WTC11 (cell line): ENCODE measurements around the gene TIAM2. TPM values are rescaled to one million over a fixed set of nuclear protein-coding genes. Genes with fewer than 3 reads are reported as not detected.

Experiments
- ATAC-seq: fragments of 200-7000 bp; cut with Tn5 transposase; 2 replicates; pipeline ENCODE4 v1.10.0; 2021; ENCODE audit warnings: mild to moderate bottlenecking, moderate library complexity
- CTCF ChIA-PET: fragments of 300-600 bp; sonication (Branson Sonifier 250); formaldehyde crosslinking; loops from one replicate; lab custom pipeline; 2021; ENCODE audit warnings: antibody characterized with exemption; lab: Charles Lee
- POLR2A ChIA-PET: fragments of 350-600 bp; sonication (Branson Sonifier 250); formaldehyde crosslinking; loops from one replicate; lab custom pipeline; 2021; ENCODE audit warnings: antibody characterized with exemption; lab: Charles Lee
- DNase-seq: peaks from one replicate; pipeline ENCODE4 v3.0.0; 2021; ENCODE audit warnings: low spot score
- H3K27ac Mint-ChIP-seq: 2 replicates; pipeline ENCODE4 v1.8.0; 2021; ENCODE audit warnings: mixed read lengths
- H3K27me3 Mint-ChIP-seq: 2 replicates; pipeline ENCODE4 v1.8.0; 2021; ENCODE audit warnings: low read depth, mild to moderate bottlenecking, moderate library complexity, mixed read lengths
- H3K36me3 Mint-ChIP-seq: 2 replicates; pipeline ENCODE4 v1.8.0; 2021; ENCODE audit warnings: mixed read lengths
- H3K4me1 Mint-ChIP-seq: 2 replicates; pipeline ENCODE4 v1.8.0; 2022; ENCODE audit warnings: mixed read lengths
- H3K4me3 Mint-ChIP-seq: 2 replicates; pipeline ENCODE4 v1.8.0; 2021; ENCODE audit warnings: mild to moderate bottlenecking, moderate library complexity, mixed read lengths
- H3K9me3 Mint-ChIP-seq: 2 replicates; pipeline ENCODE4 v1.8.0; 2021; ENCODE audit warnings: mixed read lengths
- CBFB ChIP-seq: sonication (generic); formaldehyde crosslinking; IDR thresholded peaks from 2 replicates; pipeline ENCODE4 v1.8.1; 2022; ENCODE audit warnings: mild to moderate bottlenecking, low read depth, missing genetic modification reagents
- EMX1 ChIP-seq: fragments of 250-450 bp; sonication (Bioruptor Pico); IDR thresholded peaks from 2 replicates; pipeline ENCODE4 v1.8.0; 2021; ENCODE audit warnings: mild to moderate bottlenecking
- FOXP1 ChIP-seq: sonication (generic); formaldehyde crosslinking; IDR thresholded peaks from 2 replicates; pipeline ENCODE4 v1.8.0; 2022; ENCODE audit warnings: missing genetic modification reagents, mild to moderate bottlenecking, moderate library complexity, borderline replicate concordance
- GRHL2 ChIP-seq: fragments of 250-450 bp; sonication (Bioruptor Pico); IDR thresholded peaks from 2 replicates; pipeline ENCODE4 v1.8.0; 2022; ENCODE audit warnings: mild to moderate bottlenecking, moderate library complexity; ENCODE audit not compliant: insufficient replicate concordance, severe bottlenecking
- HMGA2 ChIP-seq: fragments of 250-450 bp; sonication (Bioruptor Pico); IDR thresholded peaks from 2 replicates; pipeline ENCODE4 v1.4.0; 2021; ENCODE audit warnings: mild to moderate bottlenecking, moderate library complexity
- NFE2L1 ChIP-seq: sonication (generic); formaldehyde crosslinking; IDR thresholded peaks from 2 replicates; pipeline ENCODE4 v1.8.1; 2023; ENCODE audit warnings: missing genetic modification reagents
- NR2C2 ChIP-seq: sonication (generic); formaldehyde crosslinking; IDR thresholded peaks from 2 replicates; pipeline ENCODE4 v1.8.0; 2022; ENCODE audit warnings: mild to moderate bottlenecking, missing genetic modification reagents
- ZNF281 ChIP-seq: sonication (generic); formaldehyde crosslinking; IDR thresholded peaks from 2 replicates; pipeline ENCODE4 v1.8.0; 2023; ENCODE audit warnings: mild to moderate bottlenecking, missing genetic modification reagents
- ZNF396 ChIP-seq: fragments of 250-450 bp; sonication (Bioruptor Pico); IDR thresholded peaks from 2 replicates; pipeline ENCODE4 v1.8.0; 2021; ENCODE audit warnings: mild to moderate bottlenecking, moderate library complexity, borderline replicate concordance
- ZNF416 ChIP-seq: fragments of 250-450 bp; sonication (Bioruptor Pico); IDR thresholded peaks from 2 replicates; pipeline ENCODE4 v1.9.0; 2021; ENCODE audit warnings: mild to moderate bottlenecking, inconsistent platforms
- ZNF425 ChIP-seq: fragments of 250-450 bp; sonication (Bioruptor Pico); conservative IDR thresholded peaks from 2 replicates; pipeline ENCODE4 v1.9.0; 2021; ENCODE audit warnings: mild to moderate bottlenecking
- total RNA-seq: library from RNA; stranded (reverse); gene quantifications from 3 replicates; pipeline ENCODE4 v1.2.3, GENCODE V29; 2021
- TF ChIP-seq, protein P1 (sequence below): sonication (generic); formaldehyde crosslinking; conservative IDR thresholded peaks from 2 replicates; pipeline ENCODE4 v1.8.1; 2023; ENCODE audit warnings: mild to moderate bottlenecking, low read depth, missing genetic modification reagents, moderate library complexity
- TF ChIP-seq, protein P2 (sequence below): sonication (generic); formaldehyde crosslinking; IDR thresholded peaks from 2 replicates; pipeline ENCODE4 v1.8.1; 2022; ENCODE audit warnings: low read depth, mild to moderate bottlenecking, moderate library complexity, missing genetic modification reagents, borderline replicate concordance
- TF ChIP-seq, protein P3 (sequence below): fragments of 200-600 bp; IDR thresholded peaks from 2 replicates; pipeline ENCODE4 v1.8.0; 2022; ENCODE audit warnings: antibody characterized with exemption
- TF ChIP-seq, protein P4 (sequence below): sonication (generic); formaldehyde crosslinking; IDR thresholded peaks from 2 replicates; pipeline ENCODE4 v1.8.1; 2022; ENCODE audit warnings: mild to moderate bottlenecking, missing genetic modification reagents, moderate library complexity, borderline replicate concordance
- TF ChIP-seq, protein P5 (sequence below): sonication (generic); formaldehyde crosslinking; IDR thresholded peaks from 2 replicates; pipeline ENCODE4 v1.8.0; 2022; ENCODE audit warnings: mild to moderate bottlenecking, missing genetic modification reagents

Gene TIAM2
- total RNA-seq, 1 experiment from 2014 or later = 15.1 TPM

GRCh38 chr6:155276638-155277037, 281.5 kb downstream of the TIAM2 start (continued):
- TF ChIP-seq, protein P1, sequence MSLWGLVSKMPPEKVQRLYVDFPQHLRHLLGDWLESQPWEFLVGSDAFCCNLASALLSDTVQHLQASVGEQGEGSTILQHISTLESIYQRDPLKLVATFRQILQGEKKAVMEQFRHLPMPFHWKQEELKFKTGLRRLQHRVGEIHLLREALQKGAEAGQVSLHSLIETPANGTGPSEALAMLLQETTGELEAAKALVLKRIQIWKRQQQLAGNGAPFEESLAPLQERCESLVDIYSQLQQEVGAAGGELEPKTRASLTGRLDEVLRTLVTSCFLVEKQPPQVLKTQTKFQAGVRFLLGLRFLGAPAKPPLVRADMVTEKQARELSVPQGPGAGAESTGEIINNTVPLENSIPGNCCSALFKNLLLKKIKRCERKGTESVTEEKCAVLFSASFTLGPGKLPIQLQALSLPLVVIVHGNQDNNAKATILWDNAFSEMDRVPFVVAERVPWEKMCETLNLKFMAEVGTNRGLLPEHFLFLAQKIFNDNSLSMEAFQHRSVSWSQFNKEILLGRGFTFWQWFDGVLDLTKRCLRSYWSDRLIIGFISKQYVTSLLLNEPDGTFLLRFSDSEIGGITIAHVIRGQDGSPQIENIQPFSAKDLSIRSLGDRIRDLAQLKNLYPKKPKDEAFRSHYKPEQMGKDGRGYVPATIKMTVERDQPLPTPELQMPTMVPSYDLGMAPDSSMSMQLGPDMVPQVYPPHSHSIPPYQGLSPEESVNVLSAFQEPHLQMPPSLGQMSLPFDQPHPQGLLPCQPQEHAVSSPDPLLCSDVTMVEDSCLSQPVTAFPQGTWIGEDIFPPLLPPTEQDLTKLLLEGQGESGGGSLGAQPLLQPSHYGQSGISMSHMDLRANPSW (CRISPR knock-in tag) = no peak
- TF ChIP-seq, protein P2, sequence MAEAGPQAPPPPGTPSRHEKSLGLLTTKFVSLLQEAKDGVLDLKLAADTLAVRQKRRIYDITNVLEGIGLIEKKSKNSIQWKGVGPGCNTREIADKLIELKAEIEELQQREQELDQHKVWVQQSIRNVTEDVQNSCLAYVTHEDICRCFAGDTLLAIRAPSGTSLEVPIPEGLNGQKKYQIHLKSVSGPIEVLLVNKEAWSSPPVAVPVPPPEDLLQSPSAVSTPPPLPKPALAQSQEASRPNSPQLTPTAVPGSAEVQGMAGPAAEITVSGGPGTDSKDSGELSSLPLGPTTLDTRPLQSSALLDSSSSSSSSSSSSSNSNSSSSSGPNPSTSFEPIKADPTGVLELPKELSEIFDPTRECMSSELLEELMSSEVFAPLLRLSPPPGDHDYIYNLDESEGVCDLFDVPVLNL (CRISPR knock-in tag) = no peak
- no peak for TF ChIP-seq HMGA2 (CRISPR knock-in tag)
- TF ChIP-seq ZNF396 (CRISPR knock-in tag) = no peak
- no peak for TF ChIP-seq ZNF425
- no peak for TF ChIP-seq GRHL2 (CRISPR knock-in tag)

DNA sequence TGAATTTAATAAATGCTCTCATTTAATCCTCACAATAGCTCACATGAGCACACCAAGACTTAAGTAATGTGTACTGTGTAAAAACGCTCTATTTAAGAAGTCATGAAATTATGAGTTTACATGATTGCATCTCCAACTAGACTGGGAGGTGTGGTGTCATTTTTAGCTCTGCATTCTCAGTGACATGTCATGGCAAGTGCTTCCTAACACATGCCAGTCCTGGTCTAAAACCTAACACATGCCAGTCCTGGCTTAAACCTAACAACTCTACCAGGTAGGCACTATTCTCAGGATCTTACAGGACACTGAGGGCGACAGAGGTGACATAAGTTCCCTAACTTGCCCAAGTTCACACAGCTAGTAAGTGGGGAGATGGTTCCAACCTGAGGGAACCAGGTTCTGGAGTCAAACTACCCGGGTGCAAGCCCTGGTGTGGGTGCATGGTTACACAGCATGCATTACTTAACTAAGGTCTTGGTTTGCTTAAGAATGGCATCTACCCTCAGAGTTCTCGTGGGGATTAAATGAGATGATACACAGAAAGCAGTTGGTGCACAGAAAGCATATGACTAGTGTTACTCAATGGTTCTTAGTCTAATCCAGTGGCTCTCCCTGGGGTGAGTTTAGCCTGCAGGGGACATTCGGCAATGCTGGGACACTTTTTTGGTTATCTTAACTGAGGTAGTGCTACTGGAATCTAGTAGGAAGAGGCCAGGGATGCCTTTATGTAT, 283.4 kb downstream of the TIAM2 start:
- no peak for DNase-seq
- ChIA-PET CTCF (interaction anchor here (1.3 kb wide), 2 partner anchors 10 to 30 kb away, joined by 3 to 7 read pairs; no protein-coding TSS in a partner anchor), POLR2A (no interaction called here)
- Mint-ChIP-seq H3K27ac (peak overlapping the region; percentile 18; the same call in 1 of the 2 replicates), H3K4me3 (no peak overlapping the region), H3K9me3 (no peaks in the 10 kb centered on the region), H3K4me1 (peaks cover 16% of the 10 kb centered on the region), H3K36me3 (peaks cover 27% of the 10 kb centered on the region), H3K27me3 (no peaks in the 10 kb centered on the region)
- no peak for ATAC-seq
- TF ChIP-seq ZNF425 (no peak), ZNF396 (CRISPR knock-in tag) (no peak)

DNA sequence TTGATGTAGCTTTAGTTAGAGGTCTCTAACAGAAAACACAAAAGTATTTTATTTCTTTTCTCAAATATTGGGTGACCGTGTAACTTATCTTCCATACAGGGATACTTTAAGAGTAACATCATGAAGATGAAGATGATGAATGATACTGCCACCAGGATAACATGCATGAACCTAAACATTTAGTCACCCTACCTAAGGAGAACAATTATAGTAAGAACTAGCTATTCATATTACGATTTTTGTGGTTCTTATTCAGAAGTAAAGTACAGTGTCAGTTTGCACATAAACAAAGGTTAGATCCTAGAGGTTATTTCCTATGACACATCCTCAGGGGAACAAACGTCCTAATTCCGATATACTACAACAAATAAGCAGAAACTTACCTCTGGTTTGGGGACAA, 289.7 kb downstream of the TIAM2 start:
- ATAC-seq (no peak), DNase-seq (no peak)
- CTCF ChIA-PET = no interaction called here
- H3K36me3 Mint-ChIP-seq = peaks cover 33% of the 10 kb centered on the region
- no peak overlapping the region for H3K4me3 Mint-ChIP-seq
- POLR2A ChIA-PET = no interaction called here
- peaks cover 5% of the 10 kb centered on the region; the same call in 1 of the 2 replicates for H3K4me1 Mint-ChIP-seq
- no peaks in the 10 kb centered on the region for H3K27me3 Mint-ChIP-seq
- H3K27ac Mint-ChIP-seq = no peak overlapping the region
- H3K9me3 Mint-ChIP-seq = no peaks in the 10 kb centered on the region
- TF ChIP-seq NR2C2 (CRISPR knock-in tag) (no peak), NFE2L1 (CRISPR knock-in tag) (no peak), EMX1 (CRISPR knock-in tag) (no peak), ZNF281 (CRISPR knock-in tag) (no peak), CBFB (no peak), FOXP1 (CRISPR knock-in tag) (no peak), ZNF416 (CRISPR knock-in tag) (no peak)
- TF ChIP-seq, protein P3, sequence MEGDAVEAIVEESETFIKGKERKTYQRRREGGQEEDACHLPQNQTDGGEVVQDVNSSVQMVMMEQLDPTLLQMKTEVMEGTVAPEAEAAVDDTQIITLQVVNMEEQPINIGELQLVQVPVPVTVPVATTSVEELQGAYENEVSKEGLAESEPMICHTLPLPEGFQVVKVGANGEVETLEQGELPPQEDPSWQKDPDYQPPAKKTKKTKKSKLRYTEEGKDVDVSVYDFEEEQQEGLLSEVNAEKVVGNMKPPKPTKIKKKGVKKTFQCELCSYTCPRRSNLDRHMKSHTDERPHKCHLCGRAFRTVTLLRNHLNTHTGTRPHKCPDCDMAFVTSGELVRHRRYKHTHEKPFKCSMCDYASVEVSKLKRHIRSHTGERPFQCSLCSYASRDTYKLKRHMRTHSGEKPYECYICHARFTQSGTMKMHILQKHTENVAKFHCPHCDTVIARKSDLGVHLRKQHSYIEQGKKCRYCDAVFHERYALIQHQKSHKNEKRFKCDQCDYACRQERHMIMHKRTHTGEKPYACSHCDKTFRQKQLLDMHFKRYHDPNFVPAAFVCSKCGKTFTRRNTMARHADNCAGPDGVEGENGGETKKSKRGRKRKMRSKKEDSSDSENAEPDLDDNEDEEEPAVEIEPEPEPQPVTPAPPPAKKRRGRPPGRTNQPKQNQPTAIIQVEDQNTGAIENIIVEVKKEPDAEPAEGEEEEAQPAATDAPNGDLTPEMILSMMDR = no peak
- TF ChIP-seq, protein P4, sequence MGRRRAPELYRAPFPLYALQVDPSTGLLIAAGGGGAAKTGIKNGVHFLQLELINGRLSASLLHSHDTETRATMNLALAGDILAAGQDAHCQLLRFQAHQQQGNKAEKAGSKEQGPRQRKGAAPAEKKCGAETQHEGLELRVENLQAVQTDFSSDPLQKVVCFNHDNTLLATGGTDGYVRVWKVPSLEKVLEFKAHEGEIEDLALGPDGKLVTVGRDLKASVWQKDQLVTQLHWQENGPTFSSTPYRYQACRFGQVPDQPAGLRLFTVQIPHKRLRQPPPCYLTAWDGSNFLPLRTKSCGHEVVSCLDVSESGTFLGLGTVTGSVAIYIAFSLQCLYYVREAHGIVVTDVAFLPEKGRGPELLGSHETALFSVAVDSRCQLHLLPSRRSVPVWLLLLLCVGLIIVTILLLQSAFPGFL (CRISPR knock-in tag) = no peak
- TF ChIP-seq, protein P5, sequence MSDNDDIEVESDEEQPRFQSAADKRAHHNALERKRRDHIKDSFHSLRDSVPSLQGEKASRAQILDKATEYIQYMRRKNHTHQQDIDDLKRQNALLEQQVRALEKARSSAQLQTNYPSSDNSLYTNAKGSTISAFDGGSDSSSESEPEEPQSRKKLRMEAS (CRISPR knock-in tag) = no peak
